Lower leg skin (tissue), 3 donors: ENCODE results near the gene THSD4.

Experiments used
- CTCF ChIP-seq, 3 donors: fragments of 450-650 bp; IDR thresholded peaks; one replicate each; pipeline ENCODE4 v1.5.1; 2016; ENCODE audit warnings: antibody characterized with exemption in 3 of 3, mild to moderate bottlenecking in 3 of 3, moderate library complexity in 2 of 3
- POLR2A ChIP-seq, 2 donors: fragments of 450-650 bp; IDR thresholded peaks; one replicate each; pipeline ENCODE4 v1.6.1; 2016 to 2017; ENCODE audit warnings: antibody characterized with exemption in 2 of 2, mild to moderate bottlenecking in 1 of 2, moderate library complexity in 1 of 2

- no peak for TF ChIP-seq CTCF (IDR thresholded peaks at IDR 0.05)
- no peak for TF ChIP-seq POLR2A (IDR thresholded peaks at IDR 0.05)
Measured at GRCh38 chr15:71823801-71824200, 708.5 kb downstream of the THSD4 start.
